Adipose tissue (tissue), 3 donors: ENCODE measurements around the gene RERE. TPM values are rescaled to one million over a fixed set of nuclear protein-coding genes. Genes with fewer than 3 reads are reported as not detected.

Experiments
- H3K27ac ChIP-seq: one replicate; pipeline ENCODE4 v1.5.1; 2013; ENCODE audit warnings: low read depth, low read length
- WGBS, 3 donors: extraction: QIAGEN DNeasy Blood & Tissue Kit; methylation state at CpG; one replicate each; pipeline ENCODE4 v1.1.7; 2013; 5-methylcytosine and 5-hydroxymethylcytosine counted together
- polyA plus RNA-seq, 3 donors: library from polyadenylated mRNA; stranded (reverse); fragments of 200-250 nt; gene quantifications; one replicate each; pipeline ENCODE4 v1.2.3, GENCODE V29; 2013
- donor health status: healthy with polysubstance abuse.
- donor health status: Bipolar disorder and iron deficiency.
- donor health status: healthy.

Gene RERE
- polyA plus RNA-seq, 3 donors, result 15.8 to 40.7 (median 39.6) TPM

- no peak overlapping the region for H3K27ac ChIP-seq
- WGBS, 3 donors, result 63 to 71% (median 65%) methylated on average over 9 of the region's 9 CpGs
Measured at GRCh38 chr1:8477166-8477982, 340.1 kb downstream of the RERE start.

- 71 to 93% (median 73%) methylated on average over 3 of the region's 3 CpGs for WGBS, 3 donors
- no peak overlapping the region for H3K27ac ChIP-seq
Measured at GRCh38 chr1:8476006-8476405, 341.4 kb downstream of the RERE start.

DNA sequence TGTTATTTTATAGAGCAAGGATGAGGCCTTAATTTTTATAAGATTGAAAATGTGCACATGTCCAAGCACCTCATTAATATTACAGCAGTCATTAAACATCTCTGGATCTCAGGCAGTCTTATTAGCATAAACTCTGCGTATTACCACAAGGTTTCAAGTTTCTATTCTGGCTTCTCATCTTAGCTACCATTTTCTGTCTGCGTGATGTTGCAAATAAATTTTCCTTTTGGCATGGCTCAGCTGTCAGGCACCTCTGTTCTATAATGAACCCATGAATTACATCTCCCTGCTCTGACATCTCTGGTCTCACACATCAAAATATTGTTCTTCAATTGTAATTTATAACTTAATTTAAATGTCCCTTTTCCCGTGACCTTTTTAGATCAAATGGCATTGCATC is 343.1 kb downstream of the RERE start:
- 89 to 95% (median 93%) methylated on average over 3 of the region's 3 CpGs for WGBS, 3 donors
- H3K27ac ChIP-seq, result no peak overlapping the region

DNA sequence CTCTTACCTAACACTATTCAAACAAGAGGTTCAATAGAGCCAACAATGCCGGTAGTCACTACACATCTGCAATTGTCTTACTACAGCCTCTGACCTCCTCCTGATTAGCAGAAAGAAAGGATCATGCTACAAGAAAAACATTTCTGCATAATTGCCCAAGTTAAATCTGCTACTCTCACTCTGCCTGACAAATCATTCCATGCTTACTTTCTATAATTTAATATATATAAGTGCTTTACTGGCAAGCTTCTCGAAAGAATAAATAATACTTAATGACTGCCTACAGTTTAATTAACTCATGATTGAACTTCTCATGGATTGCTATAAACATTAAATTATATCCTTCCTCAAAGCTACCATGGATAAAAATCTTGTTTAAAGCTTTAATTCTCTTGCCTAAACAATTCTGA is 343.5 kb downstream of the RERE start:
- no peak overlapping the region for H3K27ac ChIP-seq
- 78 to 90% (median 84%) methylated on average over 2 of the region's 2 CpGs for WGBS, 3 donors

DNA sequence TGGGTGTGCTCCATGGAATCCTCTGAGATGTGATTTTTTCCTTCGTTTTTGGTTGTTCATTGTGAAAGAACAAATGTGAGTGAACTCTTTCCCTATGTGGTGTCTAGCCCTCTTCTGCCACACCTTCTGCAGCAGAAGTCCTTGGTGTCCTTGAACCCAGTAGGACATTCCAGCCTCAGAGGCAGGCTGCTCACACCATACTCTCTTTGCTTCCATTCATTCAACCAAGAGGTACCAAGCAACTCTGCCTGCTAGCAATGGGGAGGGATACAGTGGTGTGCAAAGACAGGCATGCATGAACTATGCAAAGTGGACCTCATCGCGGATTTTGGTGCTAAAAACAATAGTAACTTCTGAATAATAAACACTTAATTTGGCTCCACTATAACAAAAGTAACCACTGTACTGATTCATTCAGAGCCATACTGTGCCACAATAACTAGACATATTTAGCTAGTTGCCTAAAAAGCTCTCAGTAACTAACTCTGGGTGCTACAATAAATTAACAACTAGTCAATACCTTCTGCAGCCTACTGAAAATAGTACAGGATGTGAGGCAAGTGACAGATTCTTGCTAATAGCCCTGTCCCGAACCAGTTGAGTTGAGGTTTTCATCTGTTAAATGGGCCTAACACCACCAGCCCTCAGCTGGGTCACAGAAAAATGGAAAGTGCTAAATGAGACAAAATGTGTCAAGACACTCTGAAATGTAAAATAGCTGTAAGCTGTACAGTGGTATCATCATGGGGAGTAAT is 344.1 kb downstream of the RERE start:
- 80 to 85% (median 82%) methylated on average over 4 of the region's 4 CpGs for WGBS, 3 donors
- H3K27ac ChIP-seq, result no peak overlapping the region

DNA sequence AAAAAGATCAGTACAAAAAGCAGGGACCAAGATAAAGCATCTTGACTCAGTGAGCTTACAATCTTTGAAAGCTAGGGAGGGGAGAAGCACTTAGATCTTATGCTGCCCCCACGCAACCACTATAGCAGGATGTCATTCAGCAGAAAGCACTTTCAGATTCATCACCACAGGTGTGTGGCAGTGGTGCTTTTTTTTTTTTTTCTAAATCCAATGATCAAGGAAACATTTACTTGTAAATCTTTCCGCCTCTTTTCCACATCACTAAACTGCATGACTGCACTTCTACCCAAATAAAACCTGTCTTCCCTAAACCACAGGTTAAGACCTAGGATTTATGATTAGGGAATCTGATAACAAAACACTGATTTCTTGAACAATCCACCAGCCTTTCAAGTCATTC is 344.8 kb downstream of the RERE start:
- no peak overlapping the region for H3K27ac ChIP-seq
- WGBS, 3 donors, result 90 to 92% (median 90%) methylated on average over 2 of the region's 2 CpGs

DNA sequence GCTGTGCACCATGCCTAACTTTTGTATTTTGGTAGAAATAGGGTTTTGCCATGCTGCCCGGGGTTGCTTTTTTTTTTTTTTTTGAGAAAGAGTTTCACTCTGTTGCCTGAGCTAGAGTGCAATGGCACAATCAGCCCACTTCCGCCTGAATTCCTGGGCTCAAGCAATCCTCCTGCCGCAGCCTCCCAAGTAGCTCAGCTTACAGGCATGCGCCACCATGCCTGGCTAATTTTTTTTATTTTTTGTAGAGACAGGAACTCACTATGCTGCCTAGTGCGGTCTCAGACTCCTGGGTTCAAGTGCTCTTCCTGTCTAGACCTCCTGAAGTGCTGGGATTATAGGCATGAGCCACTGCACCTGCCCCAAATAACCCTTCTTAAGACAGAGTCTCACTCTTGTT is 346.0 kb downstream of the RERE start:
- 87 to 93% (median 88%) methylated on average over 5 of the region's 5 CpGs for WGBS, 3 donors
- H3K27ac ChIP-seq, result no peak overlapping the region

DNA sequence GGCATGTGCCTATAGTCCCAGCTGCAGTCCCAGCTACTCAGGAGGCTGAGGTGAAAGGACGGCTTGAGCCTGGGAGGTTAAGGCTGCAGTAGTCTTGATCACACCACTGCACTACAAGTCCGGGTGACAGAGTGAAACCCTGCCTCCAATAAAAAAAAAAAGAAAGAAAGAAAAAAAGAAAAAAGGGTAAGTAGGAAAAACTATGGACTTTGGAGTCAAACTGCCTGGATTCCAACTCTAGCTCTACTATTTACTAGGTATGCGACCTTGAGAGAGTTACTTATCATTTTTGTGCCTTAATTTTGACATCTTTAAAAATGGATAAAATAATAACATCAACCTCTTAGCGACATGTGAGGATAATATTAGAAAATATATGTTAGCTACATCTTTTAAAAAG is 348.7 kb downstream of the RERE start:
- no peak overlapping the region for H3K27ac ChIP-seq
- WGBS, 3 donors, result 56 to 93% (median 91%) methylated on average over 4 of the region's 4 CpGs

DNA sequence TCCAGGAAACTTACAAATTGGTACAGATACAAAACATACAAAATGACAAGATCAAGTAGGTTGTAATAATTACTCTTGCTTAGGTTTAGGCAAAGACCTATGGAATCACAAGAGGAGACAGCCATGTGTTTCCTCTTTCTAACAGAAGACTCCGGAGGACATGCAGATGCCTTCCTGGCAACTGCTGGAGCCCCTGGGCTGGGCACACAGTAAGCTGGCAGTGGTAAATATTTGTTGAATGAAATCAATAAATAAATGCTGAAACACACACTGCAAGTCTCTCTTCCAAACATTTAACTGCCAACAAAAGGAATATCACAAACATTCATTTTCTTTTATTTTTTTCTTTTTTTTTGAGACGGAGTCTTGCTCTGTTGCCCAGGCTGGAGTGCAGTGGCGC is 350.1 kb downstream of the RERE start:
- H3K27ac ChIP-seq, result no peak overlapping the region
- WGBS, 3 donors, result 53 to 83% (median 72%) methylated on average over 3 of the region's 3 CpGs

GRCh38 chr1:8465692-8466091 is 351.7 kb downstream of the RERE start:
- no peak overlapping the region for H3K27ac ChIP-seq
- 74 to 80% (median 76%) methylated on average over 13 of the region's 13 CpGs for WGBS, 3 donors

- 71 to 74% (median 72%) methylated on average over 5 of the region's 5 CpGs for WGBS, 3 donors
- H3K27ac ChIP-seq, result no peak overlapping the region
Measured at GRCh38 chr1:8465013-8465412, 352.4 kb downstream of the RERE start.

GRCh38 chr1:8464377-8464776 is 353.1 kb downstream of the RERE start:
- WGBS, 3 donors, result 76 to 85% (median 79%) methylated on average over 4 of the region's 4 CpGs

DNA sequence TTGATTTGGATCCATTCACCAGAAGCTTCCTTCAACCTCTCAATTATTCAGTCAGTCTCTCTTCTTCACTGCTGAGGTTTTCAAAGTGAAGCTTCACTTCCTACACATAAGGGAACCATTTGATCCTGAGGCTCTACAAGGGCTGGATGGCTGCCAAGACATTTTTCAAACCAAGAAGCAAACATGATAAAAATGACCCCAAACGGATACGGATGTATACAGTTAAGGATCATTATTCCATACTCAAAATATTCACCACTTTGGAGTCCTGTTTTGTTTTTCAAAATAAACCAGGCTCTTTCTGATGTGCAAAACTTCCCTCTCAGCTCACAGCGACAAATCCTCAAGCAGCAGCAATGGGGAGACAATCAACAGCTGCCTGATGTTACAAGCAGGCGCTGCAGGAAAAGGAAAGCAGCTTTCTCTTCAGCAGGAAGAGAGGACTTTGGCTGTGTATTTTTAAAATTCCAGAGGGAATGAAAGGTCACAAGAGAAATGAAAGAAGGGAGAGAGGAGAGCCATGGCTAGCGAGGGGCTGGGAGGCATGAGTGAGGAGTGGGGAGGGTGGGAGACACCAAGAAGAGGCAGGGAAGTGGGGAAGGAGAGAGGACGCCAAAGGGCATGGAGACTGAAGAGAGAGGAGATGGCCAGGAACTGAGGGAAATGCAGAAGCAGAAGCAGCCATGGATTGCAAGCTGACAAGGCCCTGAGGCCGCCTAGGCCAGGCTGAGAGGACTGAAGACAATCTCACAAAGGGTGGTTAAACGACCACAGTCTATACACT is 354.1 kb downstream of the RERE start:
- WGBS, 3 donors, result 17 to 39% (median 18%) methylated on average over 8 of the region's 8 CpGs
- H3K27ac ChIP-seq, result no peak overlapping the region

More at GRCh38 chr1:8464377-8464776, 353.1 kb downstream of the RERE start:
- no peak overlapping the region for H3K27ac ChIP-seq

DNA sequence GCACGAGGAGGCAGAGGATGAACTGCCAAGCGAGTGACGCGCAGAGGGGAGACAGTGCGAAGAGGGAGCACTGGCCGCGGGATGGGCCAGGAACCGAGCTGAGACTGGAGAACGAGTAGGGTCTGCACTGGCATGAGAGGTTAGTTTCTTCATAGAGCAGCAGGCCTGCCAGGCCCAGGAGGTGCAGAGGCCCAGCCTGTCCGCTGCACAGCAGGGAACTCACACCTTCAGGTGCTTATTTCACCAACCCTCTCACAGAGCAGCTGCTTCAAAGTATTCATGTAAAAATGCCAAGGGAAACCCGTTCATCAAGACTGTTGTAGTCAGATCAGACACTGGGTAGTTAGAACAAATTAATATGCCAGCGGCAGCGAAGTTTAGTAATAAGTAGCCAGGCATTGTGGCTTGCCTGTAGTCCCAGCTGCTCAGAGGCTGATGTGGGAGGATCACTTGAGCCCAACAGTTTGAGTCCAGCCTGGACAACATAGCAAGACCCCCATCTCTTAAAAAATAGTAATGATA is 355.0 kb downstream of the RERE start:
- WGBS, 3 donors, result 76 to 87% (median 85%) methylated on average over 13 of the region's 13 CpGs
- H3K27ac ChIP-seq, result no peak overlapping the region

DNA sequence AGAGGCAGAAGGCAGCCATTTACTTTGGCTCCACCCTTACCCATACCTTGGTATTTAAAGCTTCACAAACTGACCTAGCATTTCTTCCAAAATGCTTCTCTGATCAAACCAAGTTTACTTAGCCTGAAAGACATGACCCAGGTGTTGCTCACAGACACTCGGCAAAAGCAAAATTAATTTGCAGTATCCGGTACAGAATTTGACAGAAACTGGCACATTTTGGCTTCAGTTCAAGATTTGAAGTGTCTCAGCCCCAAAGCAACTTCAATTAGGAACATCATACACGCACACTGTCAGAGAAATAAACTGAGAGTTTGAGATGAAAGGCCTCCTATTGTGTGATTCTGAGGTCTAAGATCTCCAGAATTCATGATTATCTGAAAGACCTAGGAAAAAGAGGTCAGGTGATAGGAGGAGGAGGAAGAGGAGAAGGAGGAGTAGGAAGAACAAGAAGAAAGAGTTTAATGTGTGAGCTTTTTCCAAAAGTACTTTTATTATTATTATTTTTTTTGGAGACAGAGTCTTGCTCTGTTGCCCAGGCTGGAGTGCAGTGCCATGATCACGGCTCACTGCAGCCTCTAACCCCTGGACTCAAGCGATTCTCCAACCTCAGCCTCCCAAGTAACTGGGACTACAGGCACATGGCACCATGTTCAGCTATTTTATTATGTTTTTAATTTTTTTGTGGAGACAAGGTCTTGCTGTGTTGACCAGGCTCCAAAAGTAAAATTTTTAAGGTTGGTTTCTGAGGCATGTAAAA is 355.9 kb downstream of the RERE start:
- 71 to 80% (median 78%) methylated on average over 5 of the region's 5 CpGs for WGBS, 3 donors
- no peak overlapping the region for H3K27ac ChIP-seq

DNA sequence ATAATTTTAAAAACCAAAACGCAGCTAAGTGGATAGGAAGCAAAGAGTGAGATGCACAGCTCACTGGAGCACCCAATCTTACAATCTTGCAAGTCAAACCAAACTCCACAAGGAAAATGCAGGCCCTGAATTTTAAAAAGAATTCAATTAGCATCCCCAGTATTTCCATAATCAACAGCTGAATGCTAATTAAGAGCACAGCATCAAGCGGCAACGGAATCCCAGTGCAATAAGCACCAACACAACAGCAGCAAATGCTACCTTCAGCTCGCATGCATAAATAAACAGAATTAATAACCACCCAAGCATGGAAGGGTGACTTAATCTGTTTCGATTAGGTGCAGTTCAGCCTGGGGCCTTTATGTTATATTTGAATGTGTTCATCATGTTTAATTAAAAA is 356.7 kb downstream of the RERE start:
- 80 to 93% (median 89%) methylated on average over 5 of the region's 5 CpGs for WGBS, 3 donors
- H3K27ac ChIP-seq, result no peak overlapping the region

DNA sequence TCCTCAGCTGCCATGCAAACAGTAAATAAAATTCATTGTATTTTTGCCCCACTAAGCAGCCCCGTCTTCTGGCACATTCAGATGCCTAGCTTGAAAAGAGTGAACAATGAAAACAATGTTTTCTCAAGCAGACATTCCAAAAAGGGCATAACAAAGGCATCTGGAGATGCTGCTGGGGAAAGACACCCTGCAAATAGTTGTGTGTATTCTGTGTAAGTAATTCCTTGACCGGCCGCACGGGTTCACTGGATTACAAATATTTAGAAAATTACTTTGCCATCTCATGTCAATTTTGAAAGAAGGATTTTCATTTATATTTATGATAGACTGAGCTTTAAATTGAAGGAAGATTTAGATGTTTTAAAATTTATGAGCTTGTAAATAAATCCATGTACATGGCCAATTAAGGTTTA is 357.3 kb downstream of the RERE start:
- WGBS, 3 donors, result 90 to 96% (median 96%) methylated on average over 4 of the region's 4 CpGs
- no peak overlapping the region for H3K27ac ChIP-seq

- WGBS, 3 donors, result 78 to 88% (median 85%) methylated on average over 3 of the region's 3 CpGs
- H3K27ac ChIP-seq, result no peak overlapping the region
Measured at GRCh38 chr1:8458607-8459006, 358.8 kb downstream of the RERE start.
